ENCODE results near the gene COA4.

GRCh38 chr11:73889536-73889935 lies 12.9 kb upstream of the COA4 start:
- TF ChIP-seq POLR2A (IDR thresholded peaks at IDR 0.05), result no peak
- no peak for TF ChIP-seq CTCF (IDR thresholded peaks at IDR 0.05)
- TF ChIP-seq EP300 (IDR thresholded peaks at IDR 0.05), result no peak
